Adrenal gland (tissue), 12 donors: ENCODE results near the gene ESYT1. TPM values are rescaled to one million over a fixed set of nuclear protein-coding genes. Genes with fewer than 3 reads are reported as not detected.
A peak's percentile ranks its signal among the peaks of the same experiment; 100 is the strongest.

Source experiments
- DNase-seq, 7 donors: peaks; one replicate each; pipeline ENCODE4 v3.0.0-alpha.2; 2019 to 2020
- H3K27ac ChIP-seq, 5 donors: fragments of 200-600 bp; sonication (generic) in 4 of 5; 1 replicate in 3 of 5; 2 replicates in 2 of 5; pipeline versions ENCODE4 v1.5.1 to v1.8.0; 2016 to 2020; ENCODE audit warnings: mild to moderate bottlenecking in 1 of 5
- H3K27me3 ChIP-seq: fragments of 200-600 bp; 2 replicates; pipeline ENCODE4 v1.8.0; 2021
- H3K36me3 ChIP-seq, 2 donors: fragments of 200-600 bp; replicated peaks in 1 of 2; 1 replicate in 1 of 2; 2 replicates in 1 of 2; pipeline versions ENCODE4 v1.5.1 to v1.8.0; 2018 to 2022
- H3K4me1 ChIP-seq, 2 donors: fragments of 200-600 bp; replicated peaks in 1 of 2; 1 replicate in 1 of 2; 2 replicates in 1 of 2; pipeline versions ENCODE4 v1.5.1 to v1.8.0; 2018 to 2021
- H3K4me3 ChIP-seq, 4 donors: fragments of 200-600 bp; sonication (generic) in 3 of 4; one replicate each; pipeline ENCODE4 v1.5.1; 2016 to 2018
- H3K9me3 ChIP-seq, 3 donors: fragments of 200-600 bp; sonication (generic) in 1 of 3; replicated peaks in 1 of 3; 1 replicate in 2 of 3; 2 replicates in 1 of 3; pipeline versions ENCODE4 v1.5.1 to v1.8.0; 2016 to 2021
- POLR2A ChIP-seq, 2 donors: fragments of 450-650 bp; IDR thresholded peaks; one replicate each; pipeline ENCODE4 v1.6.1; 2017; ENCODE audit warnings: antibody characterized with exemption in 2 of 2, mild to moderate bottlenecking in 2 of 2, moderate library complexity in 1 of 2
- WGBS, 4 donors: extraction: QIAGEN DNeasy Blood & Tissue Kit in 2 of 4; methylation state at CpG; one replicate each; pipeline versions ENCODE4 v1.1.5 to v1.1.7; 2013 to 2017; 5-methylcytosine and 5-hydroxymethylcytosine counted together
- intact Hi-C, 2 donors: fragments of 100-400 bp; cut with DNase I; formaldehyde crosslinking; loops; one replicate each; pipeline versions ENCODE4 v1.14.1 to v1.15.0; 2022 to 2023
- polyA plus RNA-seq, 3 donors: library from polyadenylated mRNA; stranded (reverse); fragments of 200-250 nt in 2 of 3; fragments of 350-450 nt in 1 of 3; fragmentation: Illumina TruSeq in 1 of 3; extraction: RNeasy Lipid Tissue Mini Kit (QIAGEN cat#74804) in 1 of 3; gene quantifications; one replicate each; pipeline ENCODE4 v1.2.3, GENCODE V29; 2013 to 2014
- total RNA-seq, 9 donors: library from RNA; depleted of rRNA in 4 of 9; stranded (reverse); fragments of >200 nt in 4 of 9; fragments of 120-200 nt in 1 of 9; fragmentation: NEBNext Ultra II Directional in 1 of 9; extraction: Animal tissue kit (Norgen Biotek cat#: 25700) in 1 of 9; gene quantifications; one replicate each; pipeline versions ENCODE4 v1.1.0 to v1.2.4, GENCODE V29; 2013 to 2023
- TF ChIP-seq, protein P1 (sequence below), 6 experiments: fragments of 450-650 bp in 4 of 6; fragments of 200-600 bp in 2 of 6; sonication (generic) in 1 of 6; IDR thresholded peaks; 1 replicate in 5 of 6; 2 replicates in 1 of 6; pipeline versions ENCODE4 v1.5.1 to v1.8.0; 2016 to 2021; ENCODE audit warnings: antibody characterized with exemption in 6 of 6, mild to moderate bottlenecking in 2 of 6, moderate library complexity in 1 of 6
- donor health status: healthy with polysubstance abuse.
- donor health status: Bipolar disorder and iron deficiency.
- donor health status: DM: yes; HTN: yes; CAD: no.
- donor health status: DM: no; HTN: no; CAD: no.
- donor health status: DM: no; HTN: no; CAD: no.
- donor health status: DM: yes; HTN: yes; CAD: no.

Gene ESYT1
- total and polyA plus RNA-seq, 12 donors = 26.3 to 156 (median 117) TPM

DNA sequence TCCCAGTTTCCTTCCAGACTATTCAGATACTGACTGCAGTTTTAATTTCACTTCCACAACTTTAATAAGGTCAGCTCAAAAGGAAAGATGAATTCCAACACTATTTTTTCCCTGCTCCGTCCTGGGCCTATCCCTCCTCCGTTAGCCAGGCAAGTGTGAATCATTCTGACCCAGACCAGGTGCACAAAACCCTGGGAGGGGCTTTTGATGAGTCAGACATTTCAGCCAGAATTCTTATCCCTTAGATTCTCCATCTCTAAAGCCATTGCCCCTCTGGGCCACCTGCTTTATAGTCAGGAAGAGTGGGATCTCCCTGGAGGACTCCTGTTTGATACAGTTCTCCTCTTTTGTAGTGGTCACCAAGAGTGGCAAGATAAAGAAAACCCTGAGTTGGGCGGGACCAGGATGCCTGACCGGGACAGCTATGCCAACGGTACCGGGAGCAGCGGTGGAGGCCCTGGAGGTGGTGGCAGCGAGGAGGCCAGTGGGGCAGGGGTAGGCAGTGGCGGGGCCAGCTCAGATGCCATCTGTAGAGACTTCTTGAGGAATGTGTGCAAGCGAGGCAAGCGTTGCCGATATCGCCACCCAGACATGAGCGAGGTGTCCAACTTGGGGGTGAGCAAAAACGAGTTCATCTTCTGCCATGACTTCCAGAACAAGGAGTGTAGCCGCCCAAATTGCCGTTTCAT lies 7.8 kb upstream of the ESYT1 start:
- peak in 1 of 2 donors; percentile 15 for TF ChIP-seq POLR2A (IDR thresholded peaks at IDR 0.05)
- TF ChIP-seq, protein P1, sequence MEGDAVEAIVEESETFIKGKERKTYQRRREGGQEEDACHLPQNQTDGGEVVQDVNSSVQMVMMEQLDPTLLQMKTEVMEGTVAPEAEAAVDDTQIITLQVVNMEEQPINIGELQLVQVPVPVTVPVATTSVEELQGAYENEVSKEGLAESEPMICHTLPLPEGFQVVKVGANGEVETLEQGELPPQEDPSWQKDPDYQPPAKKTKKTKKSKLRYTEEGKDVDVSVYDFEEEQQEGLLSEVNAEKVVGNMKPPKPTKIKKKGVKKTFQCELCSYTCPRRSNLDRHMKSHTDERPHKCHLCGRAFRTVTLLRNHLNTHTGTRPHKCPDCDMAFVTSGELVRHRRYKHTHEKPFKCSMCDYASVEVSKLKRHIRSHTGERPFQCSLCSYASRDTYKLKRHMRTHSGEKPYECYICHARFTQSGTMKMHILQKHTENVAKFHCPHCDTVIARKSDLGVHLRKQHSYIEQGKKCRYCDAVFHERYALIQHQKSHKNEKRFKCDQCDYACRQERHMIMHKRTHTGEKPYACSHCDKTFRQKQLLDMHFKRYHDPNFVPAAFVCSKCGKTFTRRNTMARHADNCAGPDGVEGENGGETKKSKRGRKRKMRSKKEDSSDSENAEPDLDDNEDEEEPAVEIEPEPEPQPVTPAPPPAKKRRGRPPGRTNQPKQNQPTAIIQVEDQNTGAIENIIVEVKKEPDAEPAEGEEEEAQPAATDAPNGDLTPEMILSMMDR (IDR thresholded peaks at IDR 0.05) = no peak
- DNase-seq = peak in 5 of 7 donors; percentile 38 to 72 (median 57)
- 69 to 79% (median 78%) methylated on average over 8 to 17 of the region's 17 CpGs for WGBS, 4 donors
- H3K36me3 ChIP-seq = peaks cover 0 to 9% of the 10 kb centered on the region in 2 donors
- no peaks in the 10 kb centered on the region for H3K27me3 ChIP-seq
- H3K4me1 ChIP-seq = peaks cover 34 to 47% of the 10 kb centered on the region in 2 donors
- intact Hi-C loops = loop anchor here in 1 of 2 donors (2.0 kb wide), 1 partner anchor 68 kb away; the partner anchor contains the start of gene SMARCC2
- H3K4me3 ChIP-seq = no peak overlapping the region
- H3K27ac ChIP-seq = peak overlapping the region; percentile 33 to 97 (median 89)
- H3K9me3 ChIP-seq = no peaks in the 10 kb centered on the region

DNA sequence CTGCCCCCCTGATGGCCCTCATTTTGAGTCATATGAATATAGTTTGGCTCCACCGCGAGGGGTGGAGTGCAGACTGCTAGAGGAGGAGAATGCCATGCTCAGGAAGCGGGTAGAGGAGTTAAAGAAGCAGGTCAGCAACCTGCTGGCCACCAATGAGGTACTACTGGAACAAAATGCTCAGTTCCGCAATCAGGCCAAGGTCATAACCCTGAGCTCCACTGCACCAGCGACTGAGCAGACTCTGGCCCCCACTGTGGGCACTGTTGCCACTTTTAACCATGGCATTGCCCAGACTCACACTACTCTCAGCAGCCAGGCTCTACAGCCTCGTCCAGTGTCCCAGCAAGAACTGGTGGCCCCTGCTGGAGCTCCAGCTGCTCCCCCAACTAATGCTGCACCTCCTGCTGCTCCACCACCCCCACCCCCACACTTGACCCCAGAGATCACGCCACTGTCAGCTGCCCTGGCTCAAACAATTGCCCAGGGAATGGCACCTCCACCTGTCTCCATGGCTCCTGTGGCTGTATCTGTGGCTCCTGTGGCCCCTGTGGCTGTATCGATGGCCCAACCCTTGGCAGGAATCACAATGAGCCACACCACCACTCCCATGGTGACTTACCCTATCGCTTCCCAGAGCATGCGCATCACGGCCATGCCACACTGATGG lies 6.7 kb upstream of the ESYT1 start:
- no peak overlapping the region for H3K4me3 ChIP-seq
- H3K9me3 ChIP-seq = no peaks in the 10 kb centered on the region
- TF ChIP-seq POLR2A (IDR thresholded peaks at IDR 0.05) = peak in 1 of 2 donors; percentile 24
- TF ChIP-seq, protein P1 (IDR thresholded peaks at IDR 0.05) = no peak
- H3K27me3 ChIP-seq = no peaks in the 10 kb centered on the region
- peaks cover 37 to 54% of the 10 kb centered on the region in 2 donors for H3K4me1 ChIP-seq
- H3K36me3 ChIP-seq = peaks cover 0 to 9% of the 10 kb centered on the region in 2 donors
- intact Hi-C loops = loop anchor here in 1 of 2 donors (2.0 kb wide), 1 partner anchor 67 kb away; the partner anchor contains the start of gene SMARCC2
- WGBS, 4 donors = 63 to 69% (median 66%) methylated on average over 6 to 11 of the region's 11 CpGs
- peak; percentile 47 to 82 (median 70) for DNase-seq
- peak overlapping the region in 3 of 5 donors; percentile 89 to 97 (median 97) for H3K27ac ChIP-seq

DNA sequence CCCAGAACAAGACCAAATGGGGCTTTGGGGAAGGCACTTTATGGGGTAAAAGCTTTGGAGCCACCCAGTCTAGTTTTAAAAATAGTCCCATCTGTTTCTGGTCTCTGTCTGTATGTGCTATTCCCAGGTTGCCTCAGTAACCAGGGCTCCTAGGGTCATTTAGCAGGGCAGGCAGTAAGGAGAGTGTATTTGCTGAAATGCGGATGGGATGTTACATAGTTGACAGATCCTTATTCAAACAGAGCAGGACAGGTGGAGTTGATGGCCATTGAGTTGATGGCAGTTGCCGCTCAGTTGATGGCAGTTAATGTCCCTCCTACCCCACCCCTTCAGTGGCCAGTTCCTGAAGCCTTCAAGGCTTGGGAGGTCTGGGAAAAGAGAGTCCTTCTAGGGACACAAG lies 5.4 kb upstream of the ESYT1 start:
- Histone ChIP-seq H3K36me3 (peaks cover 0 to 9% of the 10 kb centered on the region in 2 donors), H3K4me3 (no peak overlapping the region), H3K4me1 (peaks cover 46 to 66% of the 10 kb centered on the region in 2 donors), H3K27me3 (no peaks in the 10 kb centered on the region), H3K27ac (peak overlapping the region in 2 of 5 donors; percentile 89 to 97), H3K9me3 (no peaks in the 10 kb centered on the region)
- TF ChIP-seq, protein P1 (IDR thresholded peaks at IDR 0.05) = no peak
- no peak for TF ChIP-seq POLR2A (IDR thresholded peaks at IDR 0.05)
- intact Hi-C loops = no loop called here
- no peak for DNase-seq
- WGBS, 4 donors = 67 to 90% (median 87%) methylated on average over 1 to 2 of the region's 2 CpGs

DNA sequence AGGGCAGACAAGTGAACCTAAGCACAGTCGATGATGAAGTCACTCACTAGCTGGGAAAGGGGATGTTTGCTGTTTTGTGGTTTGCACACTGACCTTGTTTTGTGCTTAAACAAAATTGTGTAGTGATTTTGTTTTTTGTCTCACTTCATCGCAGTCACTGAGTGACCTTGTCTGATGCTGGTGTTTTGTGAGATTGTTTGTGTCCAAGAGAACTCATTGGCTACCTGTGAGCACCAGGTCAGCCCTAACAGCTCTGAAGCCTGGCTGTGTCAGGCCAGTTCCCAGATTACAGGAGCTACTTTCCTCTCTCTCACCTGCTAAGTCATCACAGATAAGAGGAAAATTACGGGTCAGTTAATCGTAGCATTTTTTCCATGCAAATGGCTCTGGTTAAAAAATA lies 3.9 kb upstream of the ESYT1 start:
- no peak overlapping the region for H3K4me3 ChIP-seq
- no peak for DNase-seq
- peak overlapping the region in 3 of 5 donors; percentile 38 to 44 (median 43) for H3K27ac ChIP-seq
- intact Hi-C loops = loop anchor here in 1 of 2 donors (2.0 kb wide), 1 partner anchor 65 kb away; the partner anchor contains the start of gene SMARCC2
- WGBS, 4 donors = 35 to 60% (median 50%) methylated on average over 4 of the region's 4 CpGs
- no peaks in the 10 kb centered on the region for H3K27me3 ChIP-seq
- no peaks in the 10 kb centered on the region for H3K9me3 ChIP-seq
- peaks cover 0 to 9% of the 10 kb centered on the region in 2 donors for H3K36me3 ChIP-seq
- TF ChIP-seq, protein P1 (IDR thresholded peaks at IDR 0.05) = no peak
- TF ChIP-seq POLR2A (IDR thresholded peaks at IDR 0.05) = no peak
- peaks cover 37 to 59% of the 10 kb centered on the region in 2 donors for H3K4me1 ChIP-seq
